ENCODE results near the gene IGSF22.

GRCh38 chr11:18720808-18721560, 5.0 kb downstream of the IGSF22 start:
- TF ChIP-seq POLR2A (IDR thresholded peaks at IDR 0.05; ENCODE audit: extremely low read depth, insufficient read length): no peak
- TF ChIP-seq MAX (IDR thresholded peaks at IDR 0.05; ENCODE audit: low read depth, low read length): no peak
- no peak for TF ChIP-seq CTCF (IDR thresholded peaks at IDR 0.05; ENCODE audit: low read depth, low read length)
- TF ChIP-seq MYC (IDR thresholded peaks at IDR 0.05; ENCODE audit: low read depth, low read length): no peak
